ENCODE measurements around the gene ALK. TPM values are rescaled to one million over a fixed set of nuclear protein-coding genes. Genes with fewer than 3 reads are reported as not detected.

The ALK gene
- total and polyA plus RNA-seq, 2 donors (not counting 1 experiment from before 2014, with no cell fraction given), result under 0.01 to 0.02 TPM

DNA sequence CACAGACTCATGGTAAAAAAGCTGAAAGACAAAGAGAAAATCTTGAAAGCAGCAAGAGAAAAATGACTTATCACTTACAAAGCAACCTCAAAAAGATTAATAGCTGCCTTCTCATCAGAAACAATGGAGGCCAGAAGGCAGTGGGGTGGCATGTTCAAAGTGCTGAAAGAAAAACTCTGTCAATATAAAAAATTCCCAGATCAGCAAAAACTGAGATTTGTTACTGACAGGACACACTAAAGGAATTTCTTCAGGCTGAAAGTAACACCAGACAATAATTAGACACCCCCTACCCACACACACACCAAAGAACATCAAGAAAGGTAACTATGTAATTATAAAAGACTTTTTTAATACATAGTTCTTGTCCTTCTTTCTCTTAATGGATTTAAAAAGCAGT is 495.0 kb downstream of the ALK start:
- Histone ChIP-seq H3K36me3 (ENCODE audit: control insufficient read depth, insufficient read depth, low read length) (no peaks in the 10 kb centered on the region), H3K4me1 (ENCODE audit: control insufficient read depth, extremely low read depth, insufficient read depth, low read length) (no peaks in the 10 kb centered on the region), H3K9ac (ENCODE audit: insufficient read depth, low read length) (no peak overlapping the region), H3K27ac (ENCODE audit: insufficient read depth, low read length) (no peak overlapping the region), H2AFZ (ENCODE audit: low read length) (no peak overlapping the region), H3K27me3 (ENCODE audit: control insufficient read depth, insufficient read depth, low read length) (no peaks in the 10 kb centered on the region), H4K20me1 (ENCODE audit: control insufficient read depth, extremely low read depth, insufficient read depth, low read length) (no peaks in the 10 kb centered on the region), H3K9me3 (ENCODE audit: control insufficient read depth, insufficient read depth, low read depth, low read length) (no peaks in the 10 kb centered on the region), H3K4me3 (replicated peaks in 1 of 4; ENCODE audit: control extremely low read depth in 1 of 4, insufficient read depth in 1 of 4, low read depth in 3 of 4, low read length in 4 of 4) (no peak overlapping the region), H3K79me2 (ENCODE audit: control insufficient read depth, insufficient read depth, low read length) (no peaks in the 10 kb centered on the region), H3K4me2 (ENCODE audit: extremely low read depth, insufficient read depth, low read length) (no peak overlapping the region)
- no peak for DNase-seq (ENCODE audit: low read depth in 2 of 2)
- no peak for TF ChIP-seq EZH2 (IDR thresholded peaks at IDR 0.05; ENCODE audit: low read length, missing control alignments)
- TF ChIP-seq, protein P1, sequence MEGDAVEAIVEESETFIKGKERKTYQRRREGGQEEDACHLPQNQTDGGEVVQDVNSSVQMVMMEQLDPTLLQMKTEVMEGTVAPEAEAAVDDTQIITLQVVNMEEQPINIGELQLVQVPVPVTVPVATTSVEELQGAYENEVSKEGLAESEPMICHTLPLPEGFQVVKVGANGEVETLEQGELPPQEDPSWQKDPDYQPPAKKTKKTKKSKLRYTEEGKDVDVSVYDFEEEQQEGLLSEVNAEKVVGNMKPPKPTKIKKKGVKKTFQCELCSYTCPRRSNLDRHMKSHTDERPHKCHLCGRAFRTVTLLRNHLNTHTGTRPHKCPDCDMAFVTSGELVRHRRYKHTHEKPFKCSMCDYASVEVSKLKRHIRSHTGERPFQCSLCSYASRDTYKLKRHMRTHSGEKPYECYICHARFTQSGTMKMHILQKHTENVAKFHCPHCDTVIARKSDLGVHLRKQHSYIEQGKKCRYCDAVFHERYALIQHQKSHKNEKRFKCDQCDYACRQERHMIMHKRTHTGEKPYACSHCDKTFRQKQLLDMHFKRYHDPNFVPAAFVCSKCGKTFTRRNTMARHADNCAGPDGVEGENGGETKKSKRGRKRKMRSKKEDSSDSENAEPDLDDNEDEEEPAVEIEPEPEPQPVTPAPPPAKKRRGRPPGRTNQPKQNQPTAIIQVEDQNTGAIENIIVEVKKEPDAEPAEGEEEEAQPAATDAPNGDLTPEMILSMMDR (conservative IDR thresholded peaks at IDR 0.05 in 1 of 2, IDR thresholded peaks at IDR 0.05 in 1 of 2; ENCODE audit: low read depth in 1 of 2, low read length in 2 of 2), result no peak

DNA sequence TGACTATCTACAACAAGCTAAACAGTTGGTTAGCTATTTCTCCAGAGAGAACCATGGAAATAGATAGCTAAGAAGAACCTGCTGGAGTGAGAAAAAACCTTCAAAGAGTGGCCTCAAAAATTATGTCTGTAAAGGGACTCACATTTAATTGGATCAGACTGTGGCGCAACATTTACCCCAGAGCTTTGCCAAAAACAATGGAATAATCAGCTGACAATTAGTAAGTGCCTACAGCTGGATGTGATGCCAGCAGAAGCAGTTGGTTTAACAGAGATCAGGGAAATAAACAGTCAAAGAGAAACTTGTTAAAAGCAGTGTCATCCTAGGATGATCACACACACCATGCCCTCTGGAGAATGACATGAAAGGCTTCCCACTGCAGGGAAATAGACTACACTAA is 495.5 kb downstream of the ALK start:
- Histone ChIP-seq H3K27ac (ENCODE audit: insufficient read depth, low read length) (no peak overlapping the region), H2AFZ (ENCODE audit: low read length) (no peak overlapping the region), H3K4me3 (replicated peaks in 1 of 4; ENCODE audit: control extremely low read depth in 1 of 4, insufficient read depth in 1 of 4, low read depth in 3 of 4, low read length in 4 of 4) (no peak overlapping the region), H3K4me2 (ENCODE audit: extremely low read depth, insufficient read depth, low read length) (no peak overlapping the region), H3K79me2 (ENCODE audit: control insufficient read depth, insufficient read depth, low read length) (no peaks in the 10 kb centered on the region), H3K9ac (ENCODE audit: insufficient read depth, low read length) (no peak overlapping the region), H3K27me3 (ENCODE audit: control insufficient read depth, insufficient read depth, low read length) (no peaks in the 10 kb centered on the region), H4K20me1 (ENCODE audit: control insufficient read depth, extremely low read depth, insufficient read depth, low read length) (no peaks in the 10 kb centered on the region), H3K4me1 (ENCODE audit: control insufficient read depth, extremely low read depth, insufficient read depth, low read length) (no peaks in the 10 kb centered on the region), H3K9me3 (ENCODE audit: control insufficient read depth, insufficient read depth, low read depth, low read length) (no peaks in the 10 kb centered on the region), H3K36me3 (ENCODE audit: control insufficient read depth, insufficient read depth, low read length) (no peaks in the 10 kb centered on the region)
- no peak for TF ChIP-seq EZH2 (IDR thresholded peaks at IDR 0.05; ENCODE audit: low read length, missing control alignments)
- TF ChIP-seq, protein P1 (conservative IDR thresholded peaks at IDR 0.05 in 1 of 2, IDR thresholded peaks at IDR 0.05 in 1 of 2; ENCODE audit: low read depth in 1 of 2, low read length in 2 of 2), result no peak
- no peak for DNase-seq (ENCODE audit: low read depth in 2 of 2)

DNA sequence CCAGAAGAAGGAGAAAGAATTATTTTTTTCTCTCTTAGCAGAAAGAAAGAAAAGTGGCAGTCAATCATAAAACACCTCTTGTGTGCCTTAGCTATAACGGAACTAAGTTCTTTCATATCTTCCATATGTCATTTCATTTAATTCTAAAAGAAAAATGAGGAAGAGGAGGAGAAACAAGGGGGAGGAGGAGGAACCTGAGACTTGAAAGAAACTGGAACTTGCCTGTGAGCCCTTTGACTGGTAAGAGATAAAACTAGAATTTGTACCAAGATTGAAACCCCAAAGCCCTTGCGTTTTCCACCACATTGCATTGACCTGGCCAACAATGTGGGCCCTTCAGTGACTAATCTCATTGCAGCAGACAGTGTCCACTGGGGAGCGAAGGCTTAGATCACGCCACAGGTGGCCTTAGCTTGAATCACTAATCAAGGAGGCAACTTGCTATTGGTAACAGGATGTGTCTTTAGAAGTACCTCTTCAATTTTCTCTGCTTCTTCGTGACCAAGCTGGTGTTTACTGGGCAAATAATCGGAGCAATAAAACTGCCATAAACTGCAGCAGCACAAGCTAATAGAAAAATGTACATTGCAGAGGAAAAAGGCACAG is 498.2 kb downstream of the ALK start:
- Histone ChIP-seq H4K20me1 (ENCODE audit: control insufficient read depth, extremely low read depth, insufficient read depth, low read length) (no peaks in the 10 kb centered on the region), H3K4me1 (ENCODE audit: control insufficient read depth, extremely low read depth, insufficient read depth, low read length) (no peaks in the 10 kb centered on the region), H3K27me3 (ENCODE audit: control insufficient read depth, insufficient read depth, low read length) (no peaks in the 10 kb centered on the region), H2AFZ (ENCODE audit: low read length) (no peak overlapping the region), H3K4me2 (ENCODE audit: extremely low read depth, insufficient read depth, low read length) (no peak overlapping the region), H3K36me3 (ENCODE audit: control insufficient read depth, insufficient read depth, low read length) (no peaks in the 10 kb centered on the region), H3K27ac (ENCODE audit: insufficient read depth, low read length) (no peak overlapping the region), H3K4me3 (replicated peaks in 1 of 4; ENCODE audit: control extremely low read depth in 1 of 4, insufficient read depth in 1 of 4, low read depth in 3 of 4, low read length in 4 of 4) (no peak overlapping the region), H3K79me2 (ENCODE audit: control insufficient read depth, insufficient read depth, low read length) (no peaks in the 10 kb centered on the region), H3K9ac (ENCODE audit: insufficient read depth, low read length) (no peak overlapping the region), H3K9me3 (ENCODE audit: control insufficient read depth, insufficient read depth, low read depth, low read length) (no peaks in the 10 kb centered on the region)
- peak in 1 of 2 donors; percentile 12 for DNase-seq (ENCODE audit: low read depth in 2 of 2)
- TF ChIP-seq, protein P1 (conservative IDR thresholded peaks at IDR 0.05 in 1 of 2, IDR thresholded peaks at IDR 0.05 in 1 of 2; ENCODE audit: low read depth in 1 of 2, low read length in 2 of 2), result no peak
- TF ChIP-seq EZH2 (IDR thresholded peaks at IDR 0.05; ENCODE audit: low read length, missing control alignments), result no peak
